SK-N-SH (cell line): ENCODE results near the gene SND1. TPM values are rescaled to one million over a fixed set of nuclear protein-coding genes. Genes with fewer than 3 reads are reported as not detected.
A peak's percentile ranks its signal among the peaks of the same experiment; 100 is the strongest.

Source experiments
- CTCF ChIA-PET: fragments of 300-600, 350-600 bp; formaldehyde crosslinking; extraction: SDS; loops from one replicate; lab custom pipeline; 2021; lab: Yijun Ruan, JAX
- POLR2A ChIA-PET: fragments of 350-600 bp; sonication (Branson Sonifier 250); formaldehyde crosslinking; extraction: SDS; loops from one replicate; lab custom pipeline; 2020; ENCODE audit warnings: antibody characterized with exemption, inconsistent platforms; lab: Yijun Ruan, JAX
- DNase-seq: peaks from one replicate; pipeline ENCODE4 v3.0.0; 2012
- H2AFZ ChIP-seq: fragments of 200-600 bp; sonication (generic); 2 replicates; pipeline ENCODE4 v1.8.1; 2016; ENCODE audit warnings: antibody characterized with exemption, mild to moderate bottlenecking, low read depth
- H3F3A ChIP-seq: fragments of 200-600 bp; sonication (generic); replicated peaks from 2 replicates; pipeline ENCODE3; 2016; ENCODE audit warnings: antibody characterized with exemption, mild to moderate bottlenecking; ENCODE audit not compliant: insufficient read depth
- H3K27ac ChIP-seq, 2 experiments: fragments of 200-500 bp in 1 of 2; fragments of 200-600 bp in 1 of 2; sonication (Bioruptor generic) in 1 of 2; sonication (generic), shearing (Covaris generic) in 1 of 2; 2 replicates each; pipeline versions ENCODE4 v1.5.1 to v1.6.1; 2014 to 2016; ENCODE audit warnings: low read depth in 2 of 2, inconsistent platforms in 1 of 2, low read length in 1 of 2, mild to moderate bottlenecking in 1 of 2, mixed read lengths in 1 of 2
- H3K27me3 ChIP-seq: fragments of 200-600 bp; sonication (generic), shearing (Covaris generic); 2 replicates; pipeline ENCODE4 v1.6.1; 2016; ENCODE audit warnings: mixed run types; ENCODE audit not compliant: insufficient read depth
- H3K36me3 ChIP-seq, 2 experiments: fragments of 200-500 bp in 1 of 2; fragments of 200-600 bp in 1 of 2; sonication (Bioruptor generic) in 1 of 2; sonication (generic) in 1 of 2; replicated peaks in 1 of 2; 2 replicates each; pipeline versions ENCODE3 to v1.5.1; 2014 to 2016; ENCODE audit warnings: low read length in 1 of 2, mild to moderate bottlenecking in 1 of 2; ENCODE audit not compliant: insufficient read depth in 2 of 2, control insufficient read depth in 1 of 2
- H3K4me1 ChIP-seq, 2 experiments: fragments of 200-500 bp in 1 of 2; fragments of 200-600 bp in 1 of 2; sonication (Bioruptor generic) in 1 of 2; sonication (generic), shearing (Covaris generic) in 1 of 2; 2 replicates each; pipeline versions ENCODE4 v1.5.1 to v1.6.1; 2014 to 2016; ENCODE audit warnings: low read depth in 1 of 2, low read length in 1 of 2, mixed run types in 1 of 2; ENCODE audit not compliant: insufficient read depth in 2 of 2, control insufficient read depth in 1 of 2
- H3K4me2 ChIP-seq: fragments of 200-600 bp; sonication (generic), shearing (Covaris generic); 2 replicates; pipeline ENCODE4 v1.6.1; 2017; ENCODE audit warnings: mixed run types
- H3K4me3 ChIP-seq, 2 experiments: fragments of 200-500 bp in 1 of 2; fragments of 200-600 bp in 1 of 2; sonication (Bioruptor generic) in 1 of 2; sonication (generic), shearing (Covaris generic) in 1 of 2; 2 replicates each; pipeline versions ENCODE4 v1.5.1 to v1.8.1; 2014 to 2016; ENCODE audit warnings: low read depth in 2 of 2, inconsistent platforms in 1 of 2, low read length in 1 of 2, mild to moderate bottlenecking in 1 of 2, mixed read lengths in 1 of 2, moderate library complexity in 1 of 2
- H3K79me2 ChIP-seq: fragments of 200-600 bp; sonication (generic); 2 replicates; pipeline ENCODE4 v1.8.1; 2017; ENCODE audit warnings: mild to moderate bottlenecking; ENCODE audit not compliant: insufficient read depth
- H3K9ac ChIP-seq: fragments of 200-600 bp; sonication (generic); 2 replicates; pipeline ENCODE4 v1.6.1; 2017; ENCODE audit warnings: mixed run types
- H3K9me2 ChIP-seq: fragments of 200-600 bp; sonication (generic); 2 replicates; pipeline ENCODE4 v1.6.1; 2017; ENCODE audit warnings: mixed run types
- H3K9me3 ChIP-seq: fragments of 200-600 bp; sonication (generic); 2 replicates; pipeline ENCODE4 v1.6.1; 2017; ENCODE audit warnings: mixed run types, mild to moderate bottlenecking, moderate library complexity
- H4K20me1 ChIP-seq: fragments of 200-600 bp; sonication (generic); 2 replicates; pipeline ENCODE4 v1.6.1; 2017; ENCODE audit warnings: mild to moderate bottlenecking, mixed run types; ENCODE audit not compliant: insufficient read depth
- ELF1 ChIP-seq: IDR thresholded peaks from 2 replicates; pipeline ENCODE4 v1.4.0; 2012
- FOXJ3 ChIP-seq: sonication (generic); formaldehyde crosslinking; IDR thresholded peaks from 2 replicates; pipeline ENCODE4 v1.5.1; 2020; ENCODE audit warnings: mild to moderate bottlenecking, missing genetic modification reagents
- GATA2 ChIP-seq: sonication (generic); formaldehyde crosslinking; IDR thresholded peaks from 2 replicates; pipeline ENCODE4 v1.5.0; 2020; ENCODE audit warnings: mild to moderate bottlenecking, missing genetic modification reagents
- JUND ChIP-seq: IDR thresholded peaks from 2 replicates; pipeline ENCODE4 v1.4.0; 2012
- MAX ChIP-seq: IDR thresholded peaks from 2 replicates; pipeline ENCODE4 v1.4.0; 2012; ENCODE audit warnings: low read depth
- MEF2A ChIP-seq: IDR thresholded peaks from 2 replicates; pipeline ENCODE4 v1.4.0; 2012; ENCODE audit warnings: low read depth, borderline replicate concordance
- MXI1 ChIP-seq: IDR thresholded peaks from 2 replicates; pipeline ENCODE4 v1.6.1; 2012; ENCODE audit warnings: mild to moderate bottlenecking, low read depth, low read length, improper control_type of control experiment
- NFIC ChIP-seq: IDR thresholded peaks from 2 replicates; pipeline ENCODE4 v1.4.0; 2012; ENCODE audit warnings: borderline replicate concordance
- POLR2AphosphoS5 ChIP-seq: IDR thresholded peaks from 2 replicates; pipeline ENCODE4 v1.6.1; 2012; ENCODE audit warnings: low read depth, low read length
- REST ChIP-seq: IDR thresholded peaks from 2 replicates; pipeline ENCODE4 v1.6.1; 2012; ENCODE audit warnings: mild to moderate bottlenecking, low read depth, low read length, moderate library complexity
- RXRA ChIP-seq: IDR thresholded peaks from 2 replicates; pipeline ENCODE4 v1.4.0; 2012; ENCODE audit warnings: low read depth, mild to moderate bottlenecking, borderline replicate concordance
- SMC3 ChIP-seq: IDR thresholded peaks from 2 replicates; pipeline ENCODE4 v1.6.1; 2012; ENCODE audit warnings: low read depth, low read length, improper control_type of control experiment
- TAF1 ChIP-seq: IDR thresholded peaks from 2 replicates; pipeline ENCODE4 v1.6.1; 2012; ENCODE audit warnings: low read depth, mild to moderate bottlenecking, low read length, moderate library complexity, borderline replicate concordance
- TEAD4 ChIP-seq: IDR thresholded peaks from 2 replicates; pipeline ENCODE4 v1.4.0; 2012; ENCODE audit warnings: mild to moderate bottlenecking, borderline replicate concordance; ENCODE audit not compliant: insufficient read depth
- USF1 ChIP-seq: IDR thresholded peaks from 2 replicates; pipeline ENCODE4 v1.4.0; 2012; ENCODE audit warnings: low read depth, borderline replicate concordance
- YY1 ChIP-seq: IDR thresholded peaks from 2 replicates; pipeline ENCODE4 v1.4.0; 2012; ENCODE audit warnings: low read depth, mild to moderate bottlenecking
- WGBS: methylation state at CpG from one replicate; pipeline ENCODE4 v1.1.6; 2017; ENCODE audit warnings: low lambda C conversion rate; 5-methylcytosine and 5-hydroxymethylcytosine counted together
- polyA plus RNA-seq, 3 experiments: library from polyadenylated mRNA; depleted of rRNA; stranded (reverse); fragments of >200 nt; gene quantifications; 2 replicates each; pipeline ENCODE4 v1.2.3, GENCODE V29; 2012
- TF ChIP-seq, protein P1 (sequence below): IDR thresholded peaks from 2 replicates; pipeline ENCODE4; 2012

Gene SND1
- polyA plus RNA-seq, 1 of the 3 experiments (the other 2 are of a cell fraction) = 165 TPM

DNA sequence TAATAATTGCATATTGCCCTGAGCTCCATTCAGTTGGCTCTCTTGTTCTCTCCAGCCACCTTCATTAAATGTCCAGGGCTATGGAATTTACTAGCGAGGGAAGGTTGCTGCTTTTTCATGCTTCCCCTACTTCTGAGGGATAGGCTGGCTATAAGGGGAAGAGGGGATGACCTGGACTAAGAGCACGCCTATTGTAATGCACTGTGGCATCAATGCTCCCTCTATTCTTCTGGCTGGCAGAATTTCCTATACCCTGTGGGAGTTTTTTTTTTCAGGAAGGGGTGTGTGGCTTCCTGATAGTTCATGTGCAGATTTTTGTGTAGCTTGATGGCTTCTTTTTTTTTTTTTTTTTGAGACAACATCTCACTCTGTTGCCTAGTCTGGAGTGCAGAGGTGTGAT is 155.8 kb downstream of the SND1 start:
- H3K79me2 ChIP-seq = peaks cover 71% of the 10 kb centered on the region

DNA sequence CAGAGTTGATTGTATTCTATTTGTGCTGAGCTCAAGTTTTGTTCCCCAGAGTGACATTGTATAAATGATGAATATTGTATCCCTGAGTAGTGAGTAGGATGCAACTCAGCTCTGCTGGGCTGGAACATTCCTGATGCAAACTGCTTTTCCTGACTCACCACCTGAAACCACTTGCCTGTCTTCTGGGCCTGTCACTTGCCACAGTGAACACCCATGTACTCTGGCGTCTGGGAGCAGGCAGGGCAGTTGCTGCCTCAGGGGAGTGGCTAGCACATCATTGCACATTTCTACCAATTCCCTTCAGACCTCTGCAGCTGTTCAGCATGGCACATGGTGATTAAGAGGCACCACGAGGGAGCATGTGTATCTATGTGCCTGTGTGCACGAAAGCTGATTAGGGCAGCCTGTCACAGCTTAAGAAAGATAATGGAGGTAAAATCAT is 157.3 kb downstream of the SND1 start:
- Histone ChIP-seq H4K20me1 (peaks cover 84% of the 10 kb centered on the region), H3K9me3 (no peaks in the 10 kb centered on the region), H3F3A (peaks cover 8% of the 10 kb centered on the region), H3K27me3 (no peaks in the 10 kb centered on the region), H3K79me2 (peaks cover 75% of the 10 kb centered on the region), H3K9ac (no peak overlapping the region), H3K4me3 (no peak overlapping the region), H3K27ac (peak overlapping the region; percentile 7 to 64; a peak in 3 of 4 replicates), H3K4me1 (peaks cover 16 to 22% of the 10 kb centered on the region in 2 experiments), H2AFZ (no peak overlapping the region), H3K36me3 (peaks cover 9 to 10% of the 10 kb centered on the region in 2 experiments), H3K9me2 (no peaks in the 10 kb centered on the region), H3K4me2 (no peak overlapping the region)
- POLR2A ChIA-PET = interaction anchor here (0.8 to 1.4 kb wide), 2 partner anchors 10 to 17 kb away, joined by 3 to 5 read pairs; no protein-coding TSS in a partner anchor
- WGBS = 54% methylated on average over 3 of the region's 3 CpGs
- CTCF ChIA-PET = interaction anchor here (1.0 to 3.0 kb wide), 5 partner anchors 11 to 400 kb away, joined by 3 to 16 read pairs (median 4); no protein-coding TSS in a partner anchor
- DNase-seq = peak; percentile 54
- TF ChIP-seq TAF1 = no peak; the same call in 1 of the 2 replicates
- no peak for TF ChIP-seq POLR2AphosphoS5
- TF ChIP-seq, protein P1, sequence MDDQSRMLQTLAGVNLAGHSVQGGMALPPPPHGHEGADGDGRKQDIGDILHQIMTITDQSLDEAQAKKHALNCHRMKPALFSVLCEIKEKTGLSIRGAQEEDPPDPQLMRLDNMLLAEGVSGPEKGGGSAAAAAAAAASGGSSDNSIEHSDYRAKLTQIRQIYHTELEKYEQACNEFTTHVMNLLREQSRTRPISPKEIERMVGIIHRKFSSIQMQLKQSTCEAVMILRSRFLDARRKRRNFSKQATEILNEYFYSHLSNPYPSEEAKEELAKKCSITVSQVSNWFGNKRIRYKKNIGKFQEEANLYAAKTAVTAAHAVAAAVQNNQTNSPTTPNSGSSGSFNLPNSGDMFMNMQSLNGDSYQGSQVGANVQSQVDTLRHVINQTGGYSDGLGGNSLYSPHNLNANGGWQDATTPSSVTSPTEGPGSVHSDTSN = peak; percentile 61
- no peak for TF ChIP-seq YY1
- TF ChIP-seq GATA2 = peak; percentile 79
- peak; percentile 75; the same call in 1 of the 2 replicates for TF ChIP-seq FOXJ3 (CRISPR knock-in tag)
- TF ChIP-seq JUND = no peak
- peak; percentile 1; the same call in 1 of the 2 replicates for TF ChIP-seq SMC3
- no peak for TF ChIP-seq REST
- TF ChIP-seq ELF1 = no peak
- TF ChIP-seq MEF2A = no peak
- TF ChIP-seq TEAD4 = no peak

More for the DNA sequence above, 155.8 kb downstream of the SND1 start:
- TF ChIP-seq POLR2AphosphoS5 (no peak), USF1 (no peak), RXRA (no peak), MXI1 (no peak), SMC3 (no peak), JUND (no peak), NFIC (no peak), MAX (no peak)
- TF ChIP-seq, protein P1 = no peak
- Histone ChIP-seq H2AFZ (no peak overlapping the region), H3K9me2 (no peaks in the 10 kb centered on the region), H3K4me3 (no peak overlapping the region), H3K9me3 (no peaks in the 10 kb centered on the region), H3K4me1 (peaks cover 25 to 28% of the 10 kb centered on the region in 2 experiments), H3F3A (peaks cover 16% of the 10 kb centered on the region), H3K27me3 (no peaks in the 10 kb centered on the region), H3K36me3 (peaks cover 9 to 10% of the 10 kb centered on the region in 2 experiments), H3K27ac (peak overlapping the region in 1 of 2 experiments; percentile 64; a peak in 1 of 4 replicates), H4K20me1 (peaks cover 82% of the 10 kb centered on the region), H3K9ac (no peak overlapping the region), H3K4me2 (no peak overlapping the region)
- ChIA-PET CTCF (interaction anchor here (1.2 to 3.0 kb wide), 4 partner anchors 15 to 401 kb away, joined by 3 to 16 read pairs (median 6); no protein-coding TSS in a partner anchor), POLR2A (no interaction called here)
- WGBS = 91% methylated on average over 2 of the region's 2 CpGs
- no peak for DNase-seq
